ENCODE results near the gene CNIH3.
"Not testable (repeated sequence)": the region's sequence is repeated elsewhere in the genome, so short reads cannot be mapped to it uniquely, and the experiment has no call there.

CNIH3 gene

GRCh38 chr1:224615861-224616755, at the start of gene CNIH3:
Gene CNIH3 (plus strand): TSS chr1:224616317. CDS start chr1:224617175, 858 bp downstream.
- peak; percentile 78 for DNase-seq

DNA sequence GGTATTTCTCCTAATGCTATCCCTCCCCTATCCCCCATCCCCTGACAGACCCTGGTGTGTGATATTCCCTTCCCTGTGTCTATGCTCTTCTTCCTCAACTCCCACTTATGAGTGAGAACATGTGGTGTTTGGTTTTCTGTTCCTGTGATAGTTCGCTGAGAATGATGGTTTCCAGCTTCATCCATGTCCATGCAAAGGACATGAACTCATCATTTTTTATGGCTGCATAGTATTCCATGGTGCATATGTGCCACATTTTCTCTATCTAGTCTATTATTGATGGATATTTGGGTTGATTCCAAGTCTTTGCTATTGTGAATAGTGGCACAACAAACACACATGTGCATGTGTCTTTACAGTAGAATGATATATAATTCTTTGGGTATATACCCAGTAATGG, 49.6 kb upstream of the CNIH3 start:
- not testable (repeated sequence) for DNase-seq

DNA sequence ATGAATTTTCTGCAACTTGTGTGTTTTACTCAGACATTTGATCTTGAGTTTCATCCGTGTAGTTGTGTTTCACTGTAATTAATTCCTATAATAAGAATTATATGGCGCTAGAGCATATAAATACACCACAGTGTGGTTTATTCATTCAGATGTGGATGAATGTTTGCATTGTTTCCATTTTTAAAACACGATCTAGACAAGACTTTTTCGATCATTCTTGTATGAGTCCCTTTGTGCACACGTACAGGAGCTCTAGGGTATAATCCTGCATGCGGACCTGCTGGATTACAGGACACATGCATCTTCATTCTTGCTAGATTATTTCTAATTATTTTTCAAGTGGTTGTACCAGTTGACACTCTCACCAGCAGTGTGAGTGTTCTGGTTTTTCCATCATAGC, 46.8 kb upstream of the CNIH3 start:
- DNase-seq: no peak

GRCh38 chr1:224571975-224572374, 44.1 kb upstream of the CNIH3 start:
- not testable (repeated sequence) for DNase-seq

DNA sequence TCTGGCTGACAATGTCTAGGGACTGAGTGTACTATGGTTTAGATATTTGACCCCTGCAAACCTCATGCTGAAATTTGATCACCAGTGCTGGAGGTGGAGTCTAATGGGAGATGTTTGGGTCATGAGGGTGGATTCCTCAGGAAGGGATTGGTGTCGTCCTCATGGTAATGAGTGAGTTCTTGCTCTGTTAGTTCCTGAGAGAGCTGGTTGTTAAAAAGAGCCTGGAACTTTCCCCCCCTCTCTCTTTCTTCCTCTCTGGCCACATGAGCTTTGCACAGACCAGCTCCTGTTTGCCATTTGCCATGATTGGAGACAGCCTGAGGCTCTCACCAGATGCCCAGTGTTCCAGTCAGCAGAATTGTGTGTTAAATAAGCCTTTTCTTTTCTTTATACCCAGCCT, 36.6 kb upstream of the CNIH3 start:
- DNase-seq: no peak

DNA sequence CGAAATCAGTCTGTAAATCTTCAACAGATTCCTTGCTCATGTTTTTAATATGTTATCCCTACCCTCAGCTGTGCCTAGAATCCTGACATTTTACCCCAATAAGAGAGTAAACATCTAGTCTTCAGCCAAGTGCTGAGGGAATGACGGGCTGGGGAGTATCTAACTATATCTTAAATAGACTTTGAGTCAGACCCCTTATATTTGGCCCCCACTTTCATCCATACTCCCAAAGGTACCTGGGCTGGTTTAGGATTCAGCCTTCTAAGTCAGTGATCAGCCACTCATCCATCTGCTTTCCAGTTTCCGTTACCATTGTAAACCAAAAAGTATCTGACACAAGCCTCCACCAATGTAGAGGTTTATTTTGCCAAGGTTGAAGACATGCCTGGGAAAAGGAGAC, 36.1 kb upstream of the CNIH3 start:
- DNase-seq: no peak

- no peak for DNase-seq
Observed at GRCh38 chr1:224582041-224582440, 34.1 kb upstream of the CNIH3 start.

- no peak for DNase-seq
Observed at GRCh38 chr1:224583774-224584173, 32.3 kb upstream of the CNIH3 start.

DNA sequence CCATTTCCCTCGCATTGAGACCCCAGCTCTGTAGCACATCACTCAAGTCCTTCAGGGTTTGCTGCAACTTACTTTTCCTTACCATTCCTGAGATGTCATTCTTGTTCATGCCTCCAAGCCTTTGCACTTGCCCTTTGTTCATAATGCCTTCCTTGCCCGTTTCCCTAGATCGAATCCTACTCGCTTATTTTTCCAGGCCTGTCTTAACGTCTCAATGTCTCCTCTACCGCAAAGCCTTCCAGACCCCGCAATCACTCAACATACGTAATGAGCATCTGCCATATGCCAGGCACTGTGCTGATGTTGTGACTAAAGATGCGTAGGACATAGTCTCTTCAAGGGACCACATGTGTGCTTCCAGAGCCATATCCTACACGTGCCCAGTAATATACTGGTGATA, 31.1 kb upstream of the CNIH3 start:
- DNase-seq: no peak

- DNase-seq: no peak
Observed at GRCh38 chr1:224587051-224587450, 29.1 kb upstream of the CNIH3 start.

- no peak for DNase-seq
Observed at GRCh38 chr1:224588515-224588914, 27.6 kb upstream of the CNIH3 start.

DNA sequence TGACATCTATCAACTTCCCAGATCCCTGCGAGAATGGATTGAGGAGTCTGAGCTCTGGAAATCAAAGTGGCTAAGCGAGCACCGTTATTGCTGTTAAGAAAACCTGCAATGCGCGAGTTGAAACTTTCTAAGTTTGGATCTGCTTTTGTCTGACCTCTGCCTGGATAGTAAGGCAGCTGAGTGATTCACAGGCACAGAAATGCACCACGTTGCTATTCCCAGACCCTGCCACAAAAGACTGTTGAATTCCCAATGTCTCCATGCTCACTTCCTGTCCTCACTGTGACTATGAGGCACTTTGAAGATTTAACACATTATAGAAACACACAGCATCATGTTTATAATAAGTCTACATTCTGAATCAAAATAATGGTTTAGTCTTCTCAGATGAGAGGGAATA, 27.1 kb upstream of the CNIH3 start:
- no peak for DNase-seq

DNA sequence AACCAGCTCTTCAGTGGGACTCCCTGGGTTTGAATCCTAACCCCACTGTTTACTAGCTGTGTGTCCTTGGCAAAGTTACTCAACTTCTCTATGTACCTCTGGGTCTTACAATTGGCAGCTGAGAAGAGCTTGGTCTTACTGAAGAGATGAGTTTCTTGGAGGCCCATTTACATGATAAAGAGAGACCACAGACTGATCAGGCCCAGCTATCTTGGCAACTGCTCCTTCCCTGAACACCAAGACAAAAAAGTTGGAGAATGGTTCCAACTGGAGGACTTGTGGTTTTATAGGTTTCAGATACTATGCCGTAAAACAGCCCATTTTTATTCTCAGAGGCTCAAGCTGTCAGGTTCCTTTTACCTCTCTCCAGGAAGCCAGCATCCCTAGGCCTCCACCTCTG, 24.8 kb upstream of the CNIH3 start:
- no peak for DNase-seq

- DNase-seq: peak; percentile 3
Observed at GRCh38 chr1:224592636-224593582, 23.2 kb upstream of the CNIH3 start.

DNA sequence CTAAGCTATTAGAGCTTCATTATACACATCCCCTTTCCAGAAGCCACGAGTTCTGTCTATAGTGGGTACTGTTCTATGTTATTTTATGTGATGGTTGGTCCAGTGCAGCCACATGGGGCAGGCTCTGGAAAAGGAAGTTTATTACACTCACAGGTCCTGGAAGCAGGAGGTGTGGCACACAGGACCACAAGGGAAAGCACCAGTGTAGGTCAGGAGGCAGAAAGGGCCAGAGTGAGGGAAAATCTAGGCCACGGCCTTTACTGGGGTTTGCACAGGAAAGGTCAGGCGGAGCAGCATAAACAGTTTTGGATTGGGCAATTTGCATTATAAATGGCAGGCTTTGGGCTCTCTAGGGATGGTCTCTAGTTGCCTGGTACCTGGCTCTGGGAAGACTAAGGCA, 21.8 kb upstream of the CNIH3 start:
- DNase-seq: no peak

DNA sequence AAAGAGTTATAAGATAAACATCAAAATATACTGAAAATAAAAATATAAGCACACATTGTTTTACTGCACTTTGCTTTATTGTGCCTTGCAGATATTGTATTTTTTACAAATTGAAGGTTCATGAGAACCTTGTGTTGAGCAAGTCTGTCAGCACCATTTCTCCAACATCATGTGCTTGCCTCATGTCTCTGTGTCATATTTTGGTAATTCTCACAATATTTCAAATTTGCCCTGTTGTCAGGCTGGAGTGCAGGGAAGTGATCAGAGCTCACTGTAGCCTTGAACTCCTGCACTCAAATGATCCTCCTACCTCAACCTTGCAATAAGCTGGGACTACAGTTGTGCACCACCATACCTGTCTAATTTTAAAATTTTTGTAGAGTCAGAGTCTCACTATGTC, 21.3 kb upstream of the CNIH3 start:
- no peak for DNase-seq

- no peak for DNase-seq
Observed at GRCh38 chr1:224605482-224606181, 10.5 kb upstream of the CNIH3 start.

GRCh38 chr1:224607188-224608148, 8.6 kb upstream of the CNIH3 start:
- no peak for DNase-seq

DNA sequence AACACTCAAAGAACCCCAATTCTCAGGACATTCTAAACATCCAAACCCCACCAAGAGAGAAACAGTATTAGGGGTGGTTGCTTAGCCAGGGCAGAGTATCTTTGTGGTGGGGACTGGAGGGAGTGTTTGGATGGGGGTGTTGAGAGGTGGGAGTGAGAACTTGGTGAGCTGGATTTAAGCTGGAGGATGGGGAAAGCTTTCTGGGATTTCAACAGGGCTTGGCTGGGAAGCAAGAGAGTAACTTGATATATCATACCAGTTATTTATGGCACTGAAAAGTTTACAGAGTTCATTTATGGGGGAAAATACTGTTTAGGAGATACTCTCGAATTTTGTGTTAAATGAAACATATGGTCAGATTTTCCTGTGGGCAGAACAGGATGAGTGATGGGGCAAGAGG, 6.8 kb upstream of the CNIH3 start:
- no peak for DNase-seq

- no peak for DNase-seq
Observed at GRCh38 chr1:224612246-224612645, 3.9 kb upstream of the CNIH3 start.

GRCh38 chr1:224613486-224613885, 2.6 kb upstream of the CNIH3 start:
- no peak for DNase-seq
